Endothelial cell of umbilical vein (primary cell): Measurements from ENCODE around the gene HOXC11. TPM values are rescaled to one million over a fixed set of nuclear protein-coding genes. Genes with fewer than 3 reads are reported as not detected.

Experiments used
- BruUV-seq: library from RNA; stranded (reverse); fragments of 400-500 nt; replicated peaks from 2 replicates; lab custom pipeline; 2021; lab: Mats Ljungman, UMichigan
- CTCF ChIA-PET: fragments of 300-600, 350-600 bp; sonication (Branson Sonifier 250); formaldehyde crosslinking; loops from one replicate; lab custom pipeline; 2021; ENCODE audit warnings: antibody characterized with exemption, inconsistent platforms; lab: Charles Lee
- POLR2A ChIA-PET: fragments of 300-600, 350-600 bp; sonication (Branson Sonifier 250); formaldehyde crosslinking; loops from one replicate; lab custom pipeline; 2021; ENCODE audit warnings: antibody characterized with exemption, inconsistent platforms; lab: Charles Lee
- DNase-seq: peaks from one replicate; pipeline ENCODE4 v3.0.0-alpha.2; 2011; ENCODE audit warnings: low read depth, low spot score
- FAIRE-seq: peaks from 2 replicates; lab custom pipeline; 2011; peaks lifted over from hg19 to GRCh38; lab: Jason Lieb, UNC
- H2AFZ ChIP-seq: 2 replicates; pipeline ENCODE4 v1.6.0; 2012; ENCODE audit warnings: low read depth, low read length, control low read depth, inconsistent platforms
- H3K27ac ChIP-seq: 2 replicates; pipeline ENCODE4 v1.5.1; 2011; ENCODE audit warnings: low read depth, mild to moderate bottlenecking, control low read depth, low read length, moderate library complexity; ENCODE audit not compliant: insufficient read depth
- H3K27me3 ChIP-seq, 2 experiments: 2 replicates each; pipeline versions ENCODE4 v1.6.0 to v1.6.1; 2011; ENCODE audit warnings: low read length in 2 of 2, mixed read lengths in 1 of 2; ENCODE audit not compliant: control insufficient read depth in 2 of 2, insufficient read depth in 2 of 2
- H3K36me3 ChIP-seq, 2 experiments: 2 replicates in 1 of 2; 3 replicates in 1 of 2; pipeline ENCODE4 v1.5.1; 2011; ENCODE audit warnings: low read length in 2 of 2, mild to moderate bottlenecking in 1 of 2, moderate library complexity in 1 of 2; ENCODE audit not compliant: control insufficient read depth in 2 of 2, insufficient read depth in 2 of 2; ENCODE audit errors: extremely low read depth in 1 of 2
- H3K4me1 ChIP-seq: 3 replicates; pipeline ENCODE4 v1.5.1; 2011; ENCODE audit warnings: mild to moderate bottlenecking, low read length; ENCODE audit not compliant: control insufficient read depth, insufficient read depth; ENCODE audit errors: extremely low read depth
- H3K4me2 ChIP-seq: 2 replicates; pipeline ENCODE4 v1.6.1; 2011; ENCODE audit warnings: low read length, control low read depth, mixed read lengths; ENCODE audit not compliant: insufficient read depth
- H3K4me3 ChIP-seq, 3 experiments: fragments of 200-600 bp in 1 of 3; sonication (generic), shearing (Covaris generic) in 1 of 3; replicated peaks in 1 of 3; 2 replicates each; pipeline ENCODE4 v1.5.1; 2011 to 2016; ENCODE audit warnings: control low read depth in 3 of 3, low read length in 3 of 3, mild to moderate bottlenecking in 2 of 3, inconsistent platforms in 1 of 3, low read depth in 1 of 3, moderate library complexity in 1 of 3; ENCODE audit not compliant: insufficient read depth in 1 of 3
- H3K79me2 ChIP-seq: 2 replicates; pipeline ENCODE4 v1.6.0; 2012; ENCODE audit warnings: low read length, inconsistent platforms; ENCODE audit not compliant: control insufficient read depth, insufficient read depth
- H3K9ac ChIP-seq: replicated peaks from 2 replicates; pipeline ENCODE3; 2011; ENCODE audit warnings: low read length, control low read depth; ENCODE audit not compliant: insufficient read depth; ENCODE audit errors: extremely low read depth
- H3K9me1 ChIP-seq: replicated peaks from 3 replicates; pipeline ENCODE4 v1.6.0; 2011; ENCODE audit warnings: mild to moderate bottlenecking, low read length; ENCODE audit not compliant: control insufficient read depth, insufficient read depth; ENCODE audit errors: extremely low read depth
- H3K9me3 ChIP-seq: replicated peaks from 2 replicates; pipeline ENCODE4 v1.5.1; 2012; ENCODE audit warnings: low read length, inconsistent platforms; ENCODE audit not compliant: control insufficient read depth, insufficient read depth
- H4K20me1 ChIP-seq: replicated peaks from 2 replicates; pipeline ENCODE3; 2011; ENCODE audit warnings: mild to moderate bottlenecking, low read length; ENCODE audit not compliant: control insufficient read depth, insufficient read depth; ENCODE audit errors: extremely low read depth
- EZH2 ChIP-seq: IDR thresholded peaks from 2 replicates; pipeline ENCODE4 v1.6.1; 2012; ENCODE audit warnings: borderline replicate concordance, low read depth, mild to moderate bottlenecking, moderate library complexity, low read length, inconsistent platforms; ENCODE audit not compliant: severe bottlenecking
- FOS ChIP-seq: IDR thresholded peaks from 2 replicates; pipeline ENCODE4 v1.6.1; 2011; ENCODE audit warnings: mild to moderate bottlenecking, low read length, moderate library complexity, borderline replicate concordance; ENCODE audit not compliant: insufficient read depth
- GATA2 ChIP-seq: IDR thresholded peaks from 2 replicates; pipeline ENCODE4 v1.7.0; 2011; ENCODE audit warnings: low read depth, mild to moderate bottlenecking, moderate library complexity, mixed read lengths, low read length; ENCODE audit not compliant: insufficient read length, insufficient read depth
- JUN ChIP-seq: IDR thresholded peaks from 2 replicates; pipeline ENCODE4 v1.6.1; 2011; ENCODE audit warnings: borderline replicate concordance, low read depth; ENCODE audit not compliant: insufficient read length, insufficient read depth
- MYC ChIP-seq: IDR thresholded peaks from one replicate; pipeline ENCODE4 v1.6.1; 2011; ENCODE audit warnings: mild to moderate bottlenecking, low read depth, low read length
- POLR2A ChIP-seq: IDR thresholded peaks from 2 replicates; pipeline ENCODE4 v1.6.1; 2012; ENCODE audit warnings: low read depth, mild to moderate bottlenecking, control low read depth, low read length
- POLR2AphosphoS5 ChIP-seq: IDR thresholded peaks from 2 replicates; pipeline ENCODE4 v1.6.1; 2012; ENCODE audit warnings: low read depth, mild to moderate bottlenecking, control low read depth, low read length, moderate library complexity; ENCODE audit not compliant: insufficient read depth
- dilution Hi-C: fragments of 300-500 bp; cut with MboI; formaldehyde crosslinking; loops from one replicate; pipeline ENCODE4 v1.15.0; 2019; ENCODE audit warnings: low sequenced_read_pairs; ENCODE audit not compliant: extremely low pct_ligation_motif_present
- intact Hi-C: fragments of 100-400 bp; cut with micrococcal nuclease; formaldehyde crosslinking; loops from one replicate; pipeline ENCODE4 v1.10.0; 2022
- polyA plus RNA-seq, 4 experiments: library from polyadenylated mRNA; depleted of rRNA in 3 of 4; stranded (reverse) in 3 of 4; unstranded in 1 of 4; fragments of >200 nt; gene quantifications; 2 replicates each; pipeline versions ENCODE4 v1.2.1 to v1.2.3, GENCODE V29; 2011 to 2012; ENCODE audit warnings: missing spikeins in 1 of 4
- total RNA-seq: library from RNA; stranded (reverse); gene quantifications from 2 replicates; pipeline ENCODE4 v1.2.3, GENCODE V29; 2021
- TF ChIP-seq, protein P1 (sequence below): IDR thresholded peaks from 2 replicates; pipeline ENCODE4 v1.6.1; 2011; ENCODE audit not compliant: insufficient read depth, insufficient read length
- TF ChIP-seq, protein P2 (sequence below), 2 donors: IDR thresholded peaks; 1 replicate in 1 of 2; 2 replicates in 1 of 2; pipeline ENCODE4 v1.5.1; 2011; ENCODE audit warnings: low read length in 2 of 2, mild to moderate bottlenecking in 2 of 2, moderate library complexity in 2 of 2, control low read depth in 1 of 2, inconsistent platforms in 1 of 2, low read depth in 1 of 2; ENCODE audit not compliant: insufficient read depth in 1 of 2; ENCODE audit errors: extremely low read depth in 1 of 2

The HOXC11 gene
- total and polyA plus RNA-seq, 2 donors (not counting 3 experiments of a cell fraction or from before 2014, with no cell fraction given) = not detected

DNA sequence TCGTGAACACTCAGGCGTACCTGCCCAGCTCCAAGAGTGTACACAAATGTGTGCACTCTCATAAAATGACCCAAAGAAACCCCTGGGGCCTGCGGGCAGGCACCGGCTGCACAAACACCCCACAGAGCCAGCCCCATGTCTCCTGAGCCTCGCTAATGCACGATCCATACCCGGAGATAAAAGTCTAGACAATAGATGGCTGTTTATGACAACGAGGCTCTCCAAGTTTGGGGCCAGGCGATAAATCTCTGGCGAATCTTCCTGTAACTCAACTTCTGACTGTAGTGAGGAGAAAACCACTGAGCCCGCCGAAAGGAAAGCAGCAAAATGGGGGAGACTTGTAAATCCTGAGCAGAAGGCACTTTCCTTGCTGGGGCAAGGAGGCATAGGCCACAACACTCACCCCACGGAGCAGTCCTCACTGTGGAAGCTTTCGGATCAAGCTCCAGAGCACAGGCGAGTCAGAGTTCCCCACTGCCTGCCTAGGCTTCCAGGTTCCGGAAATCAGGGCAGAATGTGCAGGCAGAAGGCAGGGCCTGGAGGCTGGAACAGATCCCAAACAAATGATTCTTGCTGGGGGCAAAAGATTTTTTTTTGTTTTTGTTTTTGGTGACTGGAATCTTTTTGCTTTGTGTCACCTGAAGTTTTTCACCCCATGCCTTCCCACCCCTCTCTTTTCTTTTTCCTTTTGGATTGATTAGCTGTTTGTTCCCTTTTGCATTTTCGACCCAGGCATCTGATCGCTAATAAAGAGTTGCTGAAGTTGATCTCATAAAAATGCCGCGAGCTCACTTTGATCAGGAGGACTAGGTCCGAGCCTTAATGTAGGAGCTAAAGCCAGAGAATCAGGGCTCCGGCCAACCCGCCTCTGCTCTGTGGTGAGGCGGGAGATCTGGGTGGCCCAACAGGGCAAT, 4.5 kb upstream of the HOXC11 start:
- no TSS peak for BruUV-seq
- TF ChIP-seq POLR2A = no peak
- no peak for TF ChIP-seq EZH2
- no peak for TF ChIP-seq FOS
- TF ChIP-seq JUN = no peak
- TF ChIP-seq, protein P1, sequence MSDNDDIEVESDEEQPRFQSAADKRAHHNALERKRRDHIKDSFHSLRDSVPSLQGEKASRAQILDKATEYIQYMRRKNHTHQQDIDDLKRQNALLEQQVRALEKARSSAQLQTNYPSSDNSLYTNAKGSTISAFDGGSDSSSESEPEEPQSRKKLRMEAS = no peak
- TF ChIP-seq, protein P2, sequence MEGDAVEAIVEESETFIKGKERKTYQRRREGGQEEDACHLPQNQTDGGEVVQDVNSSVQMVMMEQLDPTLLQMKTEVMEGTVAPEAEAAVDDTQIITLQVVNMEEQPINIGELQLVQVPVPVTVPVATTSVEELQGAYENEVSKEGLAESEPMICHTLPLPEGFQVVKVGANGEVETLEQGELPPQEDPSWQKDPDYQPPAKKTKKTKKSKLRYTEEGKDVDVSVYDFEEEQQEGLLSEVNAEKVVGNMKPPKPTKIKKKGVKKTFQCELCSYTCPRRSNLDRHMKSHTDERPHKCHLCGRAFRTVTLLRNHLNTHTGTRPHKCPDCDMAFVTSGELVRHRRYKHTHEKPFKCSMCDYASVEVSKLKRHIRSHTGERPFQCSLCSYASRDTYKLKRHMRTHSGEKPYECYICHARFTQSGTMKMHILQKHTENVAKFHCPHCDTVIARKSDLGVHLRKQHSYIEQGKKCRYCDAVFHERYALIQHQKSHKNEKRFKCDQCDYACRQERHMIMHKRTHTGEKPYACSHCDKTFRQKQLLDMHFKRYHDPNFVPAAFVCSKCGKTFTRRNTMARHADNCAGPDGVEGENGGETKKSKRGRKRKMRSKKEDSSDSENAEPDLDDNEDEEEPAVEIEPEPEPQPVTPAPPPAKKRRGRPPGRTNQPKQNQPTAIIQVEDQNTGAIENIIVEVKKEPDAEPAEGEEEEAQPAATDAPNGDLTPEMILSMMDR (IDR thresholded peaks at IDR 0.05; ENCODE audit: extremely low read depth in 1 of 2, insufficient read depth in 1 of 2, low read depth in 1 of 2, low read length in 2 of 2) = no peak
- TF ChIP-seq POLR2AphosphoS5 = no peak
- TF ChIP-seq MYC = no peak
- TF ChIP-seq GATA2 = no peak
- Histone ChIP-seq H3K9me1 (no peaks in the 10 kb centered on the region), H3K79me2 (no peaks in the 10 kb centered on the region), H4K20me1 (no peaks in the 10 kb centered on the region), H3K4me3 (no peak overlapping the region), H3K27me3 (peaks cover 94 to 100% of the 10 kb centered on the region in 2 experiments), H2AFZ (no peak overlapping the region), H3K9ac (no peak overlapping the region), H3K27ac (no peak overlapping the region), H3K4me1 (no peaks in the 10 kb centered on the region), H3K4me2 (no peak overlapping the region), H3K36me3 (no peaks in the 10 kb centered on the region), H3K9me3 (no peaks in the 10 kb centered on the region)
- CTCF ChIA-PET = no interaction called here
- DNase-seq (no peak), FAIRE-seq (no peak)
- intact Hi-C loops = no loop called here
- POLR2A ChIA-PET = no interaction called here
- dilution Hi-C loops = no loop called here
